H1 (cell line): Measurements from ENCODE around the gene SLFN12L. TPM values are rescaled to one million over a fixed set of nuclear protein-coding genes. Genes with fewer than 3 reads are reported as not detected.

ENCODE experiments used
- CTCF ChIA-PET: fragments of 300-600 bp; sonication (Branson Sonifier 250); formaldehyde crosslinking; loops from one replicate; lab custom pipeline; 2021; ENCODE audit not compliant: partially characterized antibody; lab: Charles Lee
- POLR2A ChIA-PET: fragments of 300-600 bp; sonication (Branson Sonifier 250); formaldehyde crosslinking; loops from one replicate; lab custom pipeline; 2021; ENCODE audit warnings: inconsistent platforms; ENCODE audit not compliant: partially characterized antibody; lab: Charles Lee
- DNase-seq, 2 experiments: peaks; one replicate each; pipeline versions ENCODE4 v3.0.0 to v3.0.0-alpha.2; 2010 to 2022; ENCODE audit warnings: low spot score in 2 of 2, low read depth in 1 of 2, mixed read lengths in 1 of 2
- FAIRE-seq: peaks from 2 replicates; lab custom pipeline; 2011; peaks lifted over from hg19 to GRCh38; lab: Jason Lieb, UNC
- H2AFZ ChIP-seq: 2 replicates; pipeline ENCODE4 v1.8.1; 2012; ENCODE audit warnings: low read length, inconsistent platforms
- H2AK5ac ChIP-seq: 2 replicates; pipeline ENCODE4 v1.6.1; 2013; ENCODE audit warnings: low read depth, low read length
- H2BK120ac ChIP-seq: replicated peaks from 2 replicates; pipeline ENCODE3; 2013; ENCODE audit warnings: low read depth, low read length, inconsistent platforms
- H2BK12ac ChIP-seq: 2 replicates; pipeline ENCODE4 v1.6.1; 2013; ENCODE audit warnings: low read depth, low read length
- H2BK15ac ChIP-seq: 2 replicates; pipeline ENCODE4 v1.6.1; 2013; ENCODE audit warnings: low read length
- H2BK20ac ChIP-seq: 2 replicates; pipeline ENCODE4 v1.6.1; 2013; ENCODE audit warnings: low read length
- H2BK5ac ChIP-seq: 2 replicates; pipeline ENCODE4 v1.6.1; 2013; ENCODE audit warnings: low read depth, low read length
- H3K14ac ChIP-seq: 2 replicates; pipeline ENCODE4 v1.6.1; 2013; ENCODE audit warnings: inconsistent platforms; ENCODE audit not compliant: insufficient read length
- H3K18ac ChIP-seq: 2 replicates; pipeline ENCODE4 v1.6.1; 2013; ENCODE audit warnings: low read length; ENCODE audit errors: extremely low read depth
- H3K23ac ChIP-seq: 2 replicates; pipeline ENCODE4 v1.6.1; 2013; ENCODE audit warnings: inconsistent platforms; ENCODE audit not compliant: insufficient read length
- H3K23me2 ChIP-seq: 2 replicates; pipeline ENCODE4 v1.6.1; 2013; ENCODE audit warnings: low read depth, low read length
- H3K27ac ChIP-seq: 2 replicates; pipeline ENCODE4 v1.6.1; 2011; ENCODE audit warnings: low read depth, low read length, inconsistent platforms
- H3K27me3 ChIP-seq, 4 experiments: replicated peaks in 1 of 4; 1 replicate in 1 of 4; 2 replicates in 3 of 4; pipeline versions ENCODE4 v1.6.1 to v1.8.1; 2011 to 2013; ENCODE audit warnings: low read length in 3 of 4, mild to moderate bottlenecking in 3 of 4, inconsistent platforms in 2 of 4, mixed read lengths in 2 of 4, moderate library complexity in 1 of 4; ENCODE audit not compliant: control insufficient read depth in 3 of 4, insufficient read depth in 3 of 4; ENCODE audit errors: extremely low read depth in 1 of 4
- H3K36me3 ChIP-seq, 4 experiments: 2 replicates each; pipeline versions ENCODE4 v1.6.1 to v1.8.1; 2011 to 2013; ENCODE audit warnings: mild to moderate bottlenecking in 4 of 4, low read length in 3 of 4, moderate library complexity in 2 of 4, control low read depth in 1 of 4, inconsistent platforms in 1 of 4; ENCODE audit not compliant: insufficient read depth in 4 of 4, control insufficient read depth in 2 of 4
- H3K4ac ChIP-seq: replicated peaks from 2 replicates; pipeline ENCODE3; 2013; ENCODE audit warnings: low read length, low read depth, mixed read lengths, inconsistent platforms; ENCODE audit not compliant: insufficient read length
- H3K4me1 ChIP-seq, 4 experiments: replicated peaks in 1 of 4; 1 replicate in 1 of 4; 2 replicates in 3 of 4; pipeline versions ENCODE4 v1.6.1 to v1.8.1; 2011 to 2013; ENCODE audit warnings: low read length in 3 of 4, inconsistent platforms in 2 of 4, mixed read lengths in 1 of 4; ENCODE audit not compliant: insufficient read depth in 4 of 4, control insufficient read depth in 3 of 4
- H3K4me2 ChIP-seq, 2 experiments: 2 replicates each; pipeline versions ENCODE4 v1.6.1 to v1.8.1; 2011 to 2013; ENCODE audit warnings: low read depth in 2 of 2, low read length in 2 of 2, control low read depth in 1 of 2, inconsistent platforms in 1 of 2, mild to moderate bottlenecking in 1 of 2; ENCODE audit not compliant: insufficient read depth in 1 of 2
- H3K4me3 ChIP-seq, 4 experiments: fragments of 200-600, 300-600 bp in 1 of 4; sonication (generic), shearing (Covaris generic), sonication (Bioruptor Twin) in 1 of 4; 2 replicates each; pipeline versions ENCODE4 v1.5.1 to v1.8.1; 2011 to 2016; ENCODE audit warnings: low read length in 4 of 4, low read depth in 3 of 4, control low read depth in 2 of 4, inconsistent platforms in 2 of 4, mild to moderate bottlenecking in 2 of 4, mixed read lengths in 1 of 4, moderate library complexity in 1 of 4; ENCODE audit not compliant: insufficient read depth in 2 of 4; ENCODE audit errors: extremely low read depth in 1 of 4
- H3K56ac ChIP-seq: replicated peaks from 2 replicates; pipeline ENCODE3; 2013; ENCODE audit warnings: low read depth, mild to moderate bottlenecking, mixed read lengths, low read length, inconsistent platforms; ENCODE audit not compliant: insufficient read length
- H3K79me1 ChIP-seq: 2 replicates; pipeline ENCODE4 v1.6.1; 2013; ENCODE audit warnings: low read depth, low read length, control low read depth
- H3K79me2 ChIP-seq, 2 experiments: 2 replicates each; pipeline versions ENCODE4 v1.6.1 to v1.8.1; 2012 to 2013; ENCODE audit warnings: low read length in 2 of 2, mild to moderate bottlenecking in 2 of 2, inconsistent platforms in 1 of 2; ENCODE audit not compliant: insufficient read depth in 2 of 2, control insufficient read depth in 1 of 2
- H3K9ac ChIP-seq, 4 experiments: replicated peaks in 1 of 4; 1 replicate in 1 of 4; 2 replicates in 3 of 4; pipeline versions ENCODE4 v1.6.1 to v1.8.1; 2011 to 2013; ENCODE audit warnings: low read depth in 3 of 4, low read length in 3 of 4, control low read depth in 2 of 4, mild to moderate bottlenecking in 2 of 4, moderate library complexity in 2 of 4, inconsistent platforms in 1 of 4; ENCODE audit errors: extremely low read depth in 1 of 4
- H3K9me3 ChIP-seq, 2 experiments: 2 replicates each; pipeline versions ENCODE4 v1.6.1 to v1.8.1; 2012 to 2013; ENCODE audit warnings: mild to moderate bottlenecking in 2 of 2, moderate library complexity in 2 of 2, control low read depth in 1 of 2, inconsistent platforms in 1 of 2, low read depth in 1 of 2, low read length in 1 of 2, mixed read lengths in 1 of 2; ENCODE audit not compliant: insufficient read depth in 2 of 2
- H4K20me1 ChIP-seq, 2 experiments: replicated peaks in 1 of 2; 2 replicates each; pipeline versions ENCODE3 to v1.8.1; 2011 to 2013; ENCODE audit warnings: inconsistent platforms in 2 of 2, low read length in 2 of 2, mild to moderate bottlenecking in 1 of 2; ENCODE audit not compliant: insufficient read depth in 2 of 2, control insufficient read depth in 1 of 2
- H4K5ac ChIP-seq: 2 replicates; pipeline ENCODE4 v1.6.1; 2013; ENCODE audit warnings: low read length, low read depth, mixed read lengths, inconsistent platforms; ENCODE audit not compliant: insufficient read length
- H4K8ac ChIP-seq: 2 replicates; pipeline ENCODE4 v1.8.0; 2013; ENCODE audit warnings: mild to moderate bottlenecking, moderate library complexity, low read length, inconsistent platforms; ENCODE audit not compliant: insufficient read depth; ENCODE audit errors: extremely low read depth
- H4K91ac ChIP-seq: replicated peaks from 2 replicates; pipeline ENCODE3; 2013; ENCODE audit warnings: low read length, mixed read lengths, inconsistent platforms; ENCODE audit not compliant: insufficient read length
- CBX5 ChIP-seq: fragments of 300-800, 300-1000 bp; sonication (generic); IDR thresholded peaks from 2 replicates; pipeline ENCODE4 v1.7.1; 2016; ENCODE audit warnings: antibody characterized with exemption, low read length, low read depth
- EZH2 ChIP-seq: fragments of 200-600 bp; sonication (generic); IDR thresholded peaks from 2 replicates; pipeline ENCODE4 v1.7.1; 2012; ENCODE audit warnings: low read depth, mild to moderate bottlenecking, moderate library complexity, low read length, inconsistent platforms; ENCODE audit not compliant: severe bottlenecking
- FOSL1 ChIP-seq: IDR thresholded peaks from 2 replicates; pipeline ENCODE4 v1.6.1; 2011; ENCODE audit warnings: mild to moderate bottlenecking, low read depth, low read length, moderate library complexity; ENCODE audit not compliant: insufficient read depth
- GABPA ChIP-seq: IDR thresholded peaks from 2 replicates; pipeline ENCODE4 v1.6.1; 2011; ENCODE audit warnings: mild to moderate bottlenecking, low read length, moderate library complexity, borderline replicate concordance; ENCODE audit not compliant: insufficient read depth
- HDAC2 ChIP-seq, 2 experiments: fragments of 300-600 bp in 1 of 2; sonication (generic) in 1 of 2; IDR thresholded peaks; 2 replicates each; pipeline ENCODE4 v1.6.1; 2011 to 2012; ENCODE audit warnings: low read depth in 2 of 2, low read length in 2 of 2, mild to moderate bottlenecking in 2 of 2, moderate library complexity in 2 of 2, borderline replicate concordance in 1 of 2, inconsistent platforms in 1 of 2
- KDM1A ChIP-seq: fragments of 200-600, 300-600 bp; sonication (generic); IDR thresholded peaks from 2 replicates; pipeline ENCODE4 v1.7.1; 2016; ENCODE audit warnings: mild to moderate bottlenecking, low read length, borderline replicate concordance
- KDM5A ChIP-seq: fragments of 200-600 bp; IDR thresholded peaks from 2 replicates; pipeline ENCODE4 v1.7.1; 2012; ENCODE audit warnings: mild to moderate bottlenecking, low read length, inconsistent platforms, mixed read lengths
- NRF1 ChIP-seq: IDR thresholded peaks from 2 replicates; pipeline ENCODE4 v1.6.1; 2011; ENCODE audit warnings: mild to moderate bottlenecking, low read depth, low read length, improper control_type of control experiment
- SAP30 ChIP-seq: fragments of 300-600 bp; sonication (generic); IDR thresholded peaks from 2 replicates; pipeline ENCODE4 v1.7.1; 2012; ENCODE audit warnings: low read length, moderate library complexity, mild to moderate bottlenecking, inconsistent platforms; ENCODE audit not compliant: insufficient read depth, insufficient replicate concordance
- SRF ChIP-seq: IDR thresholded peaks from 2 replicates; pipeline ENCODE4 v1.6.1; 2011; ENCODE audit warnings: mild to moderate bottlenecking, low read depth, low read length, moderate library complexity
- TAF1 ChIP-seq: IDR thresholded peaks from 2 replicates; pipeline ENCODE4 v1.6.1; 2011; ENCODE audit warnings: mild to moderate bottlenecking, low read depth, low read length
- TAF7 ChIP-seq: optimal IDR thresholded peaks from 2 replicates; pipeline ENCODE3; 2011; ENCODE audit warnings: low read depth, mild to moderate bottlenecking, inconsistent platforms, low read length, moderate library complexity, borderline replicate concordance
- TCF12 ChIP-seq: IDR thresholded peaks from 2 replicates; pipeline ENCODE4 v1.6.1; 2011; ENCODE audit warnings: low read depth, mild to moderate bottlenecking, low read length
- TEAD4 ChIP-seq: IDR thresholded peaks from 2 replicates; pipeline ENCODE4 v1.6.1; 2012; ENCODE audit warnings: low read depth, low read length, inconsistent platforms, mixed read lengths
- WGBS, 2 experiments: shearing (Covaris generic) in 1 of 2; methylation state at CpG; one replicate each; pipeline versions ENCODE4 v1.1.6 to v1.1.7; 2013 to 2015; ENCODE audit warnings: low lambda C conversion rate in 2 of 2, mixed read lengths in 2 of 2, inconsistent platforms in 1 of 2, low coverage in 1 of 2, missing lambda C conversion rate in 1 of 2; ENCODE audit not compliant: insufficient replicate concordance in 2 of 2, insufficient coverage in 1 of 2, insufficient read length in 1 of 2; ENCODE audit errors: extremely low coverage in 1 of 2, missing lambda C conversion rate in 1 of 2; 5-methylcytosine and 5-hydroxymethylcytosine counted together
- polyA plus RNA-seq, 7 experiments: library from polyadenylated mRNA; depleted of rRNA in 3 of 7; stranded (reverse) in 5 of 7; unstranded in 2 of 7; fragments of >200 nt in 5 of 7; fragments of 200-250 nt in 2 of 7; gene quantifications; 1 replicate in 5 of 7; 2 replicates in 1 of 7; 4 replicates in 1 of 7; pipeline versions ENCODE4 v1.2.1 to v1.2.3, GENCODE V29; 2011 to 2013; ENCODE audit warnings: missing spikeins in 2 of 7, mixed read lengths in 2 of 7
- total RNA-seq: library from RNA; stranded (reverse); fragmentation: NEBNext Ultra II Directional; extraction: Animal tissue kit (Norgen Biotek cat#: 25700); gene quantifications from 2 replicates; pipeline ENCODE4 v1.2.1, GENCODE V29; 2021

The SLFN12L gene
- total and polyA plus RNA-seq, 2 of the 8 experiments (the other 6 are each of a cell fraction or from before 2014, with no cell fraction given), result not detected

GRCh38 chr17:35534576-35535093 lies 2.8 kb downstream of the SLFN12L start:
- Histone ChIP-seq H3K27ac (no peak overlapping the region), H3K9ac (no peak overlapping the region), H3K27me3 (no peaks in the 10 kb centered on the region), H2AK5ac (no peak overlapping the region), H2AFZ (no peak overlapping the region), H3K23ac (no peak overlapping the region), H3K79me1 (no peaks in the 10 kb centered on the region), H4K91ac (no peak overlapping the region), H4K5ac (no peak overlapping the region), H3K36me3 (no peaks in the 10 kb centered on the region), H4K20me1 (no peaks in the 10 kb centered on the region), H2BK12ac (no peak overlapping the region), H2BK15ac (no peak overlapping the region), H2BK20ac (no peak overlapping the region), H2BK5ac (no peak overlapping the region), H3K14ac (no peak overlapping the region), H3K4ac (no peak overlapping the region), H3K4me3 (no peak overlapping the region), H3K4me1 (no peaks in the 10 kb centered on the region), H2BK120ac (no peak overlapping the region), H3K4me2 (no peak overlapping the region), H4K8ac (no peak overlapping the region), H3K18ac (no peak overlapping the region), H3K79me2 (no peaks in the 10 kb centered on the region), H3K9me3 (no peaks in the 10 kb centered on the region), H3K56ac (no peak overlapping the region), H3K23me2 (no peaks in the 10 kb centered on the region)
- 88% methylated on average over 3 of the region's 3 CpGs; no CpG with 5 or more reads in 1 of the 2 experiments for WGBS, 2 experiments
- no peak for FAIRE-seq
- ChIA-PET CTCF (interaction anchor here (0.6 to 5.2 kb wide), 19 partner anchors 10 to 407 kb away, joined by 3 to 48 read pairs (median 5); partner anchors contain the start of gene UNC45B), POLR2A (interaction anchor here (0.7 to 1.2 kb wide), 2 partner anchors 8 to 377 kb away, joined by 3 read pairs; no protein-coding TSS in a partner anchor)
- no peak for DNase-seq
- TF ChIP-seq HDAC2 (IDR thresholded peaks at IDR 0.05; ENCODE audit: borderline replicate concordance in 1 of 2, low read depth in 2 of 2, low read length in 2 of 2) (no peak), SRF (no peak), TCF12 (no peak), NRF1 (no peak), FOSL1 (no peak), EZH2 (no peak), CBX5 (no peak), KDM5A (no peak), GABPA (no peak), SAP30 (no peak), TAF7 (no peak), TAF1 (no peak), KDM1A (no peak), TEAD4 (no peak)
